ENCODE results near the gene GAA.
"Not testable (repeated sequence)": the region's sequence is repeated elsewhere in the genome, so short reads cannot be mapped to it uniquely, and the experiment has no call there.

DNA sequence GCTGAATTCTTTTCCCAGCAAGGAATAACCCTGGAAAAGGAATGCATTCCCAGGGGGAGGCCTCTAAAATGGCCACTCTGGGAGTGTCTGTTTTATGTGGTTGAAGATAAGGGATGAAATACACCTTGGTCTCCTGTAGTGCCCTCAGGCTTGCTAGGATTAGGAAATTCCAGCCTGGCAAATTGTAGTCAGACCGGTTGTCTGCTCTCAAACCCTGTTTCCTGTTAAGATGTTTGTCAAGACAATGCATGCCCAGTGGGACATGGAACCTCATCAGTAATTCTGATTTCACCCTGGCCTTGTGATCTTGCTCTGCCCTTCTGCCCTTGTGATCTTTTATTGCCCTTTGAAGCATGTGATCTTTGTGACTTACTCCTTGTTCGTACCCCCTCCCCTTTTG, 54.2 kb downstream of the GAA start:
- TF ChIP-seq JUND (IDR thresholded peaks at IDR 0.05); CTCF (IDR thresholded peaks at IDR 0.05; ENCODE audit: low read depth, low read length, missing input control): not testable (repeated sequence)
